PC-9 (cell line): ENCODE results near the gene GCNA.

Experiments
- CTCF ChIP-seq: fragments of 200-600 bp; sonication (generic); conservative IDR thresholded peaks from 2 replicates; pipeline ENCODE4 v1.6.1; 2017; ENCODE audit warnings: mixed run types, antibody characterized with exemption, mild to moderate bottlenecking, moderate library complexity
- EZH2 ChIP-seq: fragments of 200-600 bp; sonication (generic); IDR thresholded peaks from 2 replicates; pipeline ENCODE4 v1.8.0; 2017; ENCODE audit warnings: antibody characterized with exemption, low read depth

DNA sequence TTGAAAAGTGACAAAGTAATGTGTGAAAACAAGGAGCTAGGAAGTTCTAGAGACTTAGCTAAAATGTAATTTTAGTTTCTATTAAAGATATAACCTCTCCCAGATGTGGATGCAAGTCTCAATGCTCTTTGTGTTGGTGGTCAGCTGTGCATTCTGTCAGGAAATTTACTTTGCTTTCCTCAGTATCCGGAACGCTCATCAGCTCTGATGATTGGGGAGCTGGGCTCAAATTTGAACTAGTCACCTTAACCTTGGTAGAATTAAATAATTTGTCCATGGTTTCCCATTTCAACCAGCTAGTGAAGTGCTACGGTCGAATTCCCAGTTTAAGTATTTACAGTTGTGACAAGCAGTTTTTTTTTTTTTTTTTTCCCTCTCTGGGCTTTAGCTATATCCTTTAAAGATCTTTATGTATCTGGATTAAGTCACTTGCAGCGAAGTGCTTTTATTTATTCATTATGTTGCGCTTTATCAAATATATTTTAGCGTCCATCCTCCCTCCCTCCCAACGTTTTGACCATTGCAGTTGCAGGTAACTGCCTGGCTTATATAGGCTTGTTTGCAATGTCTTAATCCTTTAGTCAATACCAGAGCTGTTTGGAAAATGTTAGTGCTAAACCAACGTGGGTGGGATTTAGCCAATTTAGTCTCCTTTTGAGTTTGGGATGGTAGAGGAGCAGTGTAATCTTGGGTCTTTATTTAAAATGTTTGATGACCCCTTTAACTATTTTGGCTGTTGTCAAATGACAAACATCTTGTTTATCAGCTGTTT, 43.3 kb upstream of the GCNA start:
- TF ChIP-seq EZH2 (no peak), CTCF (no peak)
